PC-9 (cell line): ENCODE data around the gene ZFP57. TPM values are rescaled to one million over a fixed set of nuclear protein-coding genes. Genes with fewer than 3 reads are reported as not detected.

ENCODE experiments used
- BruUV-seq: library from RNA; stranded (reverse); fragments of 400-500 nt; replicated peaks from 2 replicates; lab custom pipeline; 2021; lab: Mats Ljungman, UMichigan
- CTCF ChIA-PET: fragments of 300-600 bp; sonication (Branson Sonifier 250); formaldehyde crosslinking; loops from one replicate; lab custom pipeline; 2022; ENCODE audit warnings: antibody characterized with exemption; lab: Charles Lee
- POLR2A ChIA-PET: fragments of 300-600 bp; sonication (Branson Sonifier 250); formaldehyde crosslinking; loops from one replicate; lab custom pipeline; 2022; ENCODE audit warnings: antibody characterized with exemption; ENCODE audit not compliant: unreplicated experiment; lab: Charles Lee
- DNase-seq, 2 experiments: peaks; one replicate each; pipeline versions ENCODE4 v3.0.0 to v3.0.0-alpha.2; 2015 to 2022; ENCODE audit warnings: mixed read lengths in 1 of 2
- H2AFZ ChIP-seq: fragments of 200-600 bp; sonication (generic); 2 replicates; pipeline ENCODE4 v1.8.1; 2017; ENCODE audit warnings: antibody characterized with exemption
- H3F3A ChIP-seq: fragments of 200-600 bp; sonication (generic); 2 replicates; pipeline ENCODE4 v1.8.1; 2017; ENCODE audit warnings: antibody characterized with exemption, mild to moderate bottlenecking, low read depth; ENCODE audit not compliant: insufficient read depth
- H3K27ac ChIP-seq: fragments of 200-600 bp; sonication (generic); 2 replicates; pipeline ENCODE4 v1.6.1; 2016; ENCODE audit warnings: mixed run types
- H3K27me3 ChIP-seq: fragments of 200-600 bp; sonication (generic); 2 replicates; pipeline ENCODE4 v1.6.1; 2016; ENCODE audit warnings: low read depth, mixed run types; ENCODE audit not compliant: insufficient read depth
- H3K36me3 ChIP-seq: fragments of 200-600 bp; sonication (generic); 2 replicates; pipeline ENCODE4 v1.6.1; 2016; ENCODE audit warnings: low read depth, mixed run types
- H3K4me1 ChIP-seq: fragments of 200-600 bp; sonication (generic); replicated peaks from 2 replicates; pipeline ENCODE4 v1.6.1; 2016; ENCODE audit warnings: mixed run types; ENCODE audit not compliant: insufficient read depth
- H3K4me2 ChIP-seq: fragments of 200-600 bp; sonication (generic); 2 replicates; pipeline ENCODE4 v1.6.1; 2017; ENCODE audit warnings: mixed run types
- H3K4me3 ChIP-seq: fragments of 200-600 bp; sonication (generic); 2 replicates; pipeline ENCODE4 v1.6.1; 2016; ENCODE audit warnings: mixed run types
- H3K79me2 ChIP-seq: fragments of 200-600 bp; sonication (generic); 2 replicates; pipeline ENCODE4 v1.6.1; 2017; ENCODE audit warnings: low read depth, mixed run types
- H3K9me2 ChIP-seq: fragments of 200-600 bp; sonication (generic); 2 replicates; pipeline ENCODE4 v1.8.1; 2017; ENCODE audit warnings: mild to moderate bottlenecking; ENCODE audit not compliant: insufficient read depth
- H3K9me3 ChIP-seq: fragments of 200-600 bp; sonication (generic); 2 replicates; pipeline ENCODE4 v1.8.1; 2016; ENCODE audit warnings: low read depth; ENCODE audit not compliant: insufficient read depth
- H4K20me1 ChIP-seq: fragments of 200-600 bp; sonication (generic); 2 replicates; pipeline ENCODE4 v1.8.1; 2017; ENCODE audit not compliant: insufficient read depth
- EZH2 ChIP-seq: fragments of 200-600 bp; sonication (generic); IDR thresholded peaks from 2 replicates; pipeline ENCODE4 v1.8.0; 2017; ENCODE audit warnings: antibody characterized with exemption, low read depth
- intact Hi-C: fragments of 100-400 bp; cut with micrococcal nuclease; formaldehyde crosslinking; loops from one replicate; pipeline ENCODE4 v1.10.0; 2022; ENCODE audit not compliant: unreplicated experiment
- total RNA-seq: library from RNA; stranded (reverse); gene quantifications from 2 replicates; pipeline ENCODE4 v1.2.3, GENCODE V29; 2021
- TF ChIP-seq, protein P1 (sequence below): fragments of 200-600 bp; sonication (generic); conservative IDR thresholded peaks from 2 replicates; pipeline ENCODE4 v1.6.1; 2017; ENCODE audit warnings: mixed run types, antibody characterized with exemption, mild to moderate bottlenecking, moderate library complexity

The ZFP57 gene
- total RNA-seq, 1 experiment from 2014 or later, result 1.1 TPM

GRCh38 chr6:29641430-29642148 is 39.4 kb downstream of the ZFP57 start:
- BruUV-seq, result no TSS peak
- peak; percentile 12 to 38 for DNase-seq
- CTCF ChIA-PET, result interaction anchor here (0.8 kb wide), 1 partner anchor 9 kb away, joined by 3 read pairs; no protein-coding TSS in a partner anchor
- POLR2A ChIA-PET, result interaction anchor here (0.5 to 0.6 kb wide), 2 partner anchors 656 to 1575 kb away, joined by 4 to 5 read pairs; no protein-coding TSS in a partner anchor
- Histone ChIP-seq H3K27ac (no peak overlapping the region), H3K27me3 (no peaks in the 10 kb centered on the region), H3K36me3 (no peaks in the 10 kb centered on the region), H3F3A (peaks cover 10% of the 10 kb centered on the region), H3K4me1 (peaks cover 19% of the 10 kb centered on the region), H3K4me3 (no peak overlapping the region), H3K9me2 (no peaks in the 10 kb centered on the region), H4K20me1 (no peaks in the 10 kb centered on the region), H3K79me2 (no peaks in the 10 kb centered on the region), H3K9me3 (no peaks in the 10 kb centered on the region), H2AFZ (no peak overlapping the region), H3K4me2 (peak overlapping the region; percentile 47; the same call in 1 of the 2 replicates)
- TF ChIP-seq, protein P1, sequence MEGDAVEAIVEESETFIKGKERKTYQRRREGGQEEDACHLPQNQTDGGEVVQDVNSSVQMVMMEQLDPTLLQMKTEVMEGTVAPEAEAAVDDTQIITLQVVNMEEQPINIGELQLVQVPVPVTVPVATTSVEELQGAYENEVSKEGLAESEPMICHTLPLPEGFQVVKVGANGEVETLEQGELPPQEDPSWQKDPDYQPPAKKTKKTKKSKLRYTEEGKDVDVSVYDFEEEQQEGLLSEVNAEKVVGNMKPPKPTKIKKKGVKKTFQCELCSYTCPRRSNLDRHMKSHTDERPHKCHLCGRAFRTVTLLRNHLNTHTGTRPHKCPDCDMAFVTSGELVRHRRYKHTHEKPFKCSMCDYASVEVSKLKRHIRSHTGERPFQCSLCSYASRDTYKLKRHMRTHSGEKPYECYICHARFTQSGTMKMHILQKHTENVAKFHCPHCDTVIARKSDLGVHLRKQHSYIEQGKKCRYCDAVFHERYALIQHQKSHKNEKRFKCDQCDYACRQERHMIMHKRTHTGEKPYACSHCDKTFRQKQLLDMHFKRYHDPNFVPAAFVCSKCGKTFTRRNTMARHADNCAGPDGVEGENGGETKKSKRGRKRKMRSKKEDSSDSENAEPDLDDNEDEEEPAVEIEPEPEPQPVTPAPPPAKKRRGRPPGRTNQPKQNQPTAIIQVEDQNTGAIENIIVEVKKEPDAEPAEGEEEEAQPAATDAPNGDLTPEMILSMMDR, result no peak
- no peak for TF ChIP-seq EZH2
- intact Hi-C loops, result loop anchor here (10.0 kb wide), 1 partner anchor 373 kb away; no protein-coding TSS in a partner anchor

GRCh38 chr6:29637247-29637646 is 43.7 kb downstream of the ZFP57 start:
- no TSS peak for BruUV-seq

GRCh38 chr6:29633534-29633905 is 47.4 kb downstream of the ZFP57 start:
- Histone ChIP-seq H3K4me3 (peak overlapping the region; percentile 68), H3K4me2 (peak overlapping the region; percentile 82), H3K27ac (no peak overlapping the region), H3F3A (peaks cover 4% of the 10 kb centered on the region; the same call in 1 of the 2 replicates), H3K4me1 (peaks cover 5% of the 10 kb centered on the region; the same call in 1 of the 2 replicates), H3K27me3 (no peaks in the 10 kb centered on the region), H3K9me2 (no peaks in the 10 kb centered on the region), H3K36me3 (no peaks in the 10 kb centered on the region), H3K9me3 (no peaks in the 10 kb centered on the region), H3K79me2 (no peaks in the 10 kb centered on the region), H2AFZ (peak overlapping the region; percentile 79), H4K20me1 (no peaks in the 10 kb centered on the region)
- intact Hi-C loops, result no loop called here
- TF ChIP-seq, protein P1, result no peak
- no peak for TF ChIP-seq EZH2
- ChIA-PET POLR2A (interaction anchor here (0.5 to 0.8 kb wide), 5 partner anchors 14 to 905 kb away, joined by 3 to 21 read pairs (median 11); no protein-coding TSS in a partner anchor), CTCF (interaction anchor here (0.8 to 1.3 kb wide), 3 partner anchors 15 to 21 kb away, joined by 3 to 9 read pairs (median 6); no protein-coding TSS in a partner anchor)
- no peak for DNase-seq
- no TSS peak for BruUV-seq

More at GRCh38 chr6:29637247-29637646, 43.7 kb downstream of the ZFP57 start:
- H2AFZ ChIP-seq, result no peak overlapping the region
- CTCF ChIA-PET, result no interaction called here
- no peaks in the 10 kb centered on the region for H3K36me3 ChIP-seq
- peaks cover 15% of the 10 kb centered on the region for H3F3A ChIP-seq
- intact Hi-C loops, result no loop called here
- no peak overlapping the region for H3K4me2 ChIP-seq
- no peak overlapping the region for H3K27ac ChIP-seq
- no peaks in the 10 kb centered on the region for H3K79me2 ChIP-seq
- H3K4me1 ChIP-seq, result peaks cover 21% of the 10 kb centered on the region
- POLR2A ChIA-PET, result no interaction called here
- DNase-seq, result no peak
- no peaks in the 10 kb centered on the region for H3K9me2 ChIP-seq
- no peaks in the 10 kb centered on the region for H4K20me1 ChIP-seq
- H3K27me3 ChIP-seq, result no peaks in the 10 kb centered on the region
- no peak overlapping the region for H3K4me3 ChIP-seq
- TF ChIP-seq, protein P1, result no peak
- TF ChIP-seq EZH2, result no peak
- no peaks in the 10 kb centered on the region for H3K9me3 ChIP-seq
